ENCODE data around the gene CCR5AS.

CCR5AS gene

GRCh38 chr3:46365737-46366524 lies 40.9 kb downstream of the CCR5AS start:
- TF ChIP-seq CTCF (IDR thresholded peaks at IDR 0.05; ENCODE audit: extremely low read depth, missing control alignments): no peak
- no peak for DNase-seq (ENCODE audit: low spot score)

- no peak for TF ChIP-seq CTCF (IDR thresholded peaks at IDR 0.05; ENCODE audit: extremely low read depth, missing control alignments)
- no peak for DNase-seq (ENCODE audit: low spot score)
Observed at GRCh38 chr3:46365041-46365440, 41.8 kb downstream of the CCR5AS start.

GRCh38 chr3:46361408-46362283 lies 45.2 kb downstream of the CCR5AS start:
- no peak for TF ChIP-seq CTCF (IDR thresholded peaks at IDR 0.05; ENCODE audit: extremely low read depth, missing control alignments)
- DNase-seq (ENCODE audit: low spot score): no peak

- TF ChIP-seq CTCF (IDR thresholded peaks at IDR 0.05; ENCODE audit: extremely low read depth, missing control alignments): no peak
- no peak for DNase-seq (ENCODE audit: low spot score)
Observed at GRCh38 chr3:46360907-46361306, 46.0 kb downstream of the CCR5AS start.

- DNase-seq (ENCODE audit: low spot score): no peak
- no peak for TF ChIP-seq CTCF (IDR thresholded peaks at IDR 0.05; ENCODE audit: extremely low read depth, missing control alignments)
Observed at GRCh38 chr3:46359733-46360493, 47.0 kb downstream of the CCR5AS start.

- no peak for DNase-seq (ENCODE audit: low spot score)
- no peak for TF ChIP-seq CTCF (IDR thresholded peaks at IDR 0.05; ENCODE audit: extremely low read depth, missing control alignments)
Observed at GRCh38 chr3:46358466-46358865, 48.4 kb downstream of the CCR5AS start.
